Thyroid gland (tissue), 4 donors: ENCODE results near the gene ZNF302.

Experiments
- CTCF ChIP-seq, 6 experiments: fragments of 200-600 bp in 3 of 6; fragments of 450-650 bp in 3 of 6; sonication (generic) in 3 of 6; IDR thresholded peaks; one replicate each; pipeline ENCODE4 v1.5.1; 2016 to 2019; ENCODE audit warnings: antibody characterized with exemption in 6 of 6, mild to moderate bottlenecking in 2 of 6, inconsistent platforms in 1 of 6, moderate library complexity in 1 of 6
- POLR2A ChIP-seq, 2 donors: fragments of 450-650 bp; IDR thresholded peaks; one replicate each; pipeline ENCODE4 v1.6.1; 2017; ENCODE audit warnings: antibody characterized with exemption in 2 of 2, mild to moderate bottlenecking in 2 of 2, moderate library complexity in 1 of 2

- TF ChIP-seq POLR2A (IDR thresholded peaks at IDR 0.05) (no peak), CTCF (IDR thresholded peaks at IDR 0.05) (no peak)
Measured at GRCh38 chr19:34667349-34668076, 10.0 kb upstream of the ZNF302 start.
